ENCODE results near the gene GID4.

Gene GID4

DNA sequence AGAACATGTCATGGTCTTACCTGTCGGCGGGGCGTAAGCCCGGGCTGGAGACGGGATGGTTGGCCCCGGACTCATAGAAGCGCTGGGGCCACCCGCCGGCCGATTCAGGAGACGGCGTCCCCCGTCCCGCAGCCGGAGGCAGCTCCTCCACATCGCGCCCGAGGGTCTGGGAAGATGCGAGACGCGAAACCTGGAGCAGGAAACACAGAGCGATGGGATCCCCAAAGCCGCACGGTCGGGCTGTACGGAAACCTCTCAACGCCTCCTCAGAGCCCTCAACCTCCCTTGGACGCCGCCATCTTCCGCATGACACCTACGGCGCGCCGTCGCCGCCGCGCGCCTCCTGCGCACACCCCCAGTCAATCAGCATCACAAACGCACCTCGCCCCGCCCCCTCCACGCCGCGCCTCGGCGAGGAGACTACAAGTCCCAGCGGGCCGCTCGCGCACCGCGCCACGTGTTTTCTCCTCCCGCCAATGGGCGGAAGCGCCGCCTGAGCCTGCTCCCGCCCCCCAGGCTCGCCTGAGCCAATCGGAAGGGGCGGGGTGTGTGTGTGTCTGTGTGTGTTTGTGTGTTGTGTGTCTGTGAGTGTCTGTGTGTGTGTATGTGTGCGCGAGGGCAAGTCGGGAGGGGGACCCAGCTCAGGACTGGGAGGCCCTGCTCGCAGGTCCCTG, at the start of gene GID4, which contains the start of gene ATPAF2:
TSS of gene GID4 (plus strand) at position 548 of the 674 bp plus-strand sequence. CDS start at position 605, 57 bp downstream.
TSS of gene ATPAF2 (minus strand) at position 308 of the 674 bp plus-strand sequence. CDS start at position 153, 155 bp downstream.
- in situ Hi-C loops (cut with HindIII; ENCODE audit: low sequenced_read_pairs): no loop called here

DNA sequence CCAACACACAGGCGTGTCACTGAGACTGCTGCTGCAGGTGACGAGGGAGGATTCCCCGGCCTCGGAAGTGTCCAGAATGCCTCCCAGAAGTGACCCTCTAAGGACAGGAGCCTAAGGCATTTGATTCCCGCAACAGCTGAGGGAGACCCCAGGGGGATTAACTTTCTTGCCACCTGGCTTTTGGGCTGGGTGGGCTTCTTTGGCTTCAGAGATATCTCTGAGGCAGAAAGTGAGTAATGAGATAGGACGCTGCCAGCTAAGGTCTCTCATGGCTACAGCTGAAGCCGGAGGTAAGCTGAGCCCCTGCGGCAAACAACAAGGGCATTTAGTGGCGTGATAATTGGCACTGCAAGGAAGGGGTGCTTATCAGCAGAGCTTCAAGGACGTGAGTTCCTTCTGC, 49.6 kb upstream of the GID4 start:
- in situ Hi-C loops (cut with HindIII; ENCODE audit: low sequenced_read_pairs): no loop called here

DNA sequence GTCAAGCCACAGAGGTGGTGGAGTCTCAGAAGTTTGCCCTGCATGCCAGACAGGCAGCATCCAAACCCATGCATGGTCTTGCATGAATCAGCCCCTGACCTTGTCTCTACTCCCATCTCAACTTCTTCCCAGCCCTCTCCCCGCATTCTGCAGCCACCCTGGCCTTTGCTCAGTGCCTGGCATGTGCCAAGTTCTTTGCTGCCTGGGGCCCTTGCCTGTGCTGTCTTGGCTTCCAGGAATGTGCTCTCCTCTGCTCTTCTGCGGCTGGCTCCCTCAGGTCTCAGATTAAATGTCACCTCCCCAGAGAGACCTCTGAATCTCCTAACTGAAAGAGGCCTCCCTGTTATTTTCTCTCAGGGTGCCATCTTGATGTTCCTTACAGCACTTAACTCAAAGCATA, 48.9 kb upstream of the GID4 start:
- in situ Hi-C loops (cut with HindIII; ENCODE audit: low sequenced_read_pairs): no loop called here

DNA sequence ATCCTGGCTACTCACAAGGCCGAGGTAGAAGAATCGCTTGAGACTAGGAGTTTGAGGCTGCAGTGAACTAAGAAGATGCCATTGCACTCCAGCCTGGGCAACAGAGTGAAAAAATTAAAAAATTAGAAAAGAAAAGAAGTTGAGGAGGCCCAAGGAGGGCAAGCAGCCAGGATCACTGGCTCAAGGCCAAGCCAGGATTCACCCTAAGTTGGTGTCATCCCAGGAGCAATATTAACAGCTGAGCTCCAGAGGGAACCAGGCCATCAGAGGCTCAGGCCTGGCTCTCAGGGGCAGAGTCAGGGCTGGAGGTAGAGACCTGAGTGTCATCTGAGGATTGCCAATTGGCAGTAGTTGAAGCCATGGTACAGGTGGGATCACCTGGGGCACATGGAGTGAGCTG, 45.8 kb upstream of the GID4 start:
- in situ Hi-C loops (cut with HindIII; ENCODE audit: low sequenced_read_pairs): no loop called here

DNA sequence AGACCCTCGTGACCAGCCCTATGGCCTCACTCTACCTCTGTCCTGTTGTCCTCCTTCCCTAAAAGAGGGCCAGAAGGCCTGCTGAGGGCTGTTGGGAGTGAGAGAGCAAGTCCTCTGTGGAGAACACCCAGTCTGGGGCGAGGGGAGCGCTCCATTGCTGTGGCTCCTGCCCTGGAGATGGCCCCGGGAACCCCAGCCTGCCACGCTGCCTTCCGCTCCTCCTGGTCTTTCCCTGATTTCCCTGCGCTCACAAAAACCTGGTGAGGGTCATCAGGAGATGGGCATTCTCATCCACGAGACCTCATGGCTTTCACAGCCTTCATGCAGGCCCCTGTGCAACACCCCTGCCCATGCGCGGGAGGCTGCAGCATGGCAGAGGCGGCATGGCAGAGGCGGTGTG, 45.4 kb upstream of the GID4 start:
- in situ Hi-C loops (cut with HindIII; ENCODE audit: low sequenced_read_pairs): no loop called here

DNA sequence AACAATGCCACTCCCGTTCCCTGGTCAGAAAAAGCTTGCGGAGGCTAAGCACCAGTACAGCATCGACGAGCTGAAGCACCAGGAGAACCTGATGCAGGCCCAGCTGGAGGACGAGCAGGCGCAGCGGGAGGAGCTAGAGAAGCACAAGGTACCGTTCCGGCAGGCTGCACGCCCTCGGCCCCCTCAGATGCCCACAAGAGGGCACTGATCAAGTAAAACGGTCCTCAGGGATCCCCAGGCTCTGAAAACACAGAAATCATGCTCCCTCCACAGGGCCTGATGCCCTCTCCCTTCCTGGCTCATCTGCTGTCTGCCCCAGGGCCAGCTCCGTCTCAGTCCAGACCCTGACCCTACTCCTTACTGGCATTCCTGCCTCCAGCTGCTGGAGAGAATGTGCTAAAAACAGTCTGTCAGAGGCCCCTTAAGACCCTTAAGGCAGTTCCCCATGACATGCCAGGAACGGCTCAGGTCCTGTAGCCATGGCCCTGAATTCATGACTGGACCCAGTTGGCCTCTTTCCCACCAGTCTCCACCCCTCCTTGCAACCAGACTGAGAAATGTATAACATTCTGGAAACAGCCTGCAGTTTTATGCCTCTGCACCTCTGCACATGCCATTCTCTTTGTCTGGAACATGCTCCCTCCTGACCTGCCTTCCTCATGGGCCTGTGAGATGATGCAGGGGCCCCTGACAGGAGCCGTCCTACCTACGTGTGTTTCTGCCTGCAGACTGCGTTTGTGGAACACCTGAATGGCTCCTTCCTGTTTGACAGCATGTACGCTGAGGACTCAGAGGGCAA, 44.7 kb upstream of the GID4 start:
- in situ Hi-C loops (cut with HindIII; ENCODE audit: low sequenced_read_pairs): loop anchor here (5.0 kb wide), 1 partner anchor 38 kb away; no protein-coding TSS in a partner anchor

DNA sequence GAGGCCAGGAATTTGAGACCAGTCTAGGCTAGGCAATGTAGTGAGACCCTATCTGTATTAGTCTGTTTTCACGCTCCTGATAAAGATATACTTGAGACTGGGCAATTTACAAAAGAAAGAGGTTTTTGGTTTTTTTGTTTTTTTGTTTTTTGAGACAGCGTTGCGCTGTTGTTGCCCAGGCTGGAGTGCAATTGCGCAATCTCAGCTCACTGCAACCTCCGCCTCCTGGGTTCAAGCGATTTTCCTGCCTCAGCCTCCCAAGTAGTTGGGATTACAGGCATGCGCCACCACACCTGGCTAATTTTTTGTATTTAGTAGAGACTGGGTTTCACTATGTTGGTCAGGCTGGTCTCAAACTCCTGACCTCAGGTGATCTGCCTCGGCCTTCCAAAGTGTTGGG, 43.3 kb upstream of the GID4 start:
- in situ Hi-C loops (cut with HindIII; ENCODE audit: low sequenced_read_pairs): loop anchor here (5.0 kb wide), 1 partner anchor 36 kb away; no protein-coding TSS in a partner anchor

DNA sequence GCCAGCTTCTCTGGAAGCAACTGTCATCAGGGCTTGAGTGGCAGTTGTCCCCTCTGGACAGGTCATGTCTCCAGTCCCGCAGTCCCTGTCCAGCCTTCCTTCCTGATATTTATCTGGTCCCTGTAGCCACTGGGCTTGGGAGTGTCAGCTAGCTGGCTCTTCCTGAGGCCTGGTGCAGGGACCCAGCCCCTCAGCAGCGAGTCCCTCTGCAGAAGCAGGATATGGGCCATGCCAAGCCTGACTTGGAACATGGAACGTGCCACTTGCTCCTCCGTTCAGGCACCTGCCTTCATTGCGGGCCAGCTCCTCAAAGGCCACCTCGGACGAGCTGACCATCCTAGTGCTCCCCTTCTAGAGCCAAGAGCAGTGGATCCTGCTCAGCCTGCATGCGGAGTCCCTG, 40.3 kb upstream of the GID4 start:
- in situ Hi-C loops (cut with HindIII; ENCODE audit: low sequenced_read_pairs): loop anchor here (5.0 kb wide), 1 partner anchor 33 kb away; no protein-coding TSS in a partner anchor

DNA sequence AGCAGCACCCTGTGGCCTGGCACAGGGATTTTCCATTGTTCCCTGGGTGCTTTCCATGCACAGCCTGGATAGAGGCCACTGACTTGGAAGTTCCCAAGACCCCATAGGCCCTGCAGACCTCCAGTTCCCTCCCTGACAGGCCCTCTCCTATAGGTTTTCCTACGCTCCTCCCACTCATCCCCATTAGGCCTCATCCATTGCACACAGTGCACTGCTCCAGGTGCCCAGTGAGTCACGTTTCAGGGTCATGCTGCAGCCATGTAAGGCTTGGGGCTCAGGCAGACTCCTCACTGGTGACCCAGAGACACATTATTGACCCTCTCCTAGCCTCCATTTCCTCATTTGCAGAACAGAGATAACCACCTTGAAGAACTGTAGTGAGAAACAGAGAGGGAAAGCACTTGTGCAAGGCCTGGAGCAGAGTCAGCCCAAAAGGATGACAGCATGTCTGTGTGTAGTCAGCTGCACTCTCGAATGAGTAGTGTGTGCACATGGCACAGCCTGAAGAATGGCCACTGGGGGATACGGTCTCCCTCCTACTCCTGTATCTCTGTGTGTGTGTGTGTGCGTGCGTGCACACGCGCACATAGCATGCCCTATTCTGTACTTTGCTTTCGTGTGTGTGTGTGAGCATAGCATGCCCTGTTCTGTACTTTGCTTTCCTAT, 39.7 kb upstream of the GID4 start:
- in situ Hi-C loops (cut with HindIII; ENCODE audit: low sequenced_read_pairs): loop anchor here (5.0 kb wide), 1 partner anchor 33 kb away; no protein-coding TSS in a partner anchor

DNA sequence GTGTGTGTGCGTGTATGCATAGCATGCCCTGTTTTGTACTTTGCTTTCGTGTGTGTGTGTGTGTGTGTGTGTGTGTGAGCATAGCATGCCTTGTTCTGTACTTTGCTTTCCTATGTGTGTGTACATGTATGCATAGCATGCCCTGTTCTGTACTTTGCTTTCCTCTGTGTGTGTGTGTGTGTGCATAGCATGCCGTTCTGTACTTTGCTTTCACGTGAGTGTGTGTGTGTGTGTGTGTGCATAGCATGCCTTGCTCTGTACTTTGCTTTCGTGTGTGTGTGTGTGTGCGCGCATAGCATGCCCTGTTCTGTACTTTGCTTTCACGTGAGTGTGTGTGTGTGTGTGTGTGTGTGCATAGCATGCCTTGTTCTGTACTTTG, 39.2 kb upstream of the GID4 start:
- in situ Hi-C loops (cut with HindIII; ENCODE audit: low sequenced_read_pairs): no loop called here

DNA sequence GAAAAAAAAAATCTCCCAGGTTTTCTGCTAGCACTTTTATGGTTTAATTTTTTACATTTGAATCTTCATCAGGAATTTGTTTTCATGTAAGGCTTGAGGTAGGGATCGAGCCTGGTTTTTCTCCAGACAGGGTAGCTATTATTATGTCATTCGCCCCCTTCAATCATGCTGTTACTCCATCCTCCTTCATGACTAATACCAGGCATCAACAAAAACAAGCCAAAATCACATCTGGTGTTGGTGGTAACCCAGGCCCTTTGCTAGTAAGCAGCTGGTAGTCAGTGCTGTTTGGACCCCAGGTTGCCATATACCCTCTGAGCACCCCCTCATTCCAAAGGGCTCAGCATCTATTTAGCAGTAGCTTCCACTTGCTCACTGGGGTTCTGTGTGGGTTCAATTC, 37.0 kb upstream of the GID4 start:
- in situ Hi-C loops (cut with HindIII; ENCODE audit: low sequenced_read_pairs): no loop called here

DNA sequence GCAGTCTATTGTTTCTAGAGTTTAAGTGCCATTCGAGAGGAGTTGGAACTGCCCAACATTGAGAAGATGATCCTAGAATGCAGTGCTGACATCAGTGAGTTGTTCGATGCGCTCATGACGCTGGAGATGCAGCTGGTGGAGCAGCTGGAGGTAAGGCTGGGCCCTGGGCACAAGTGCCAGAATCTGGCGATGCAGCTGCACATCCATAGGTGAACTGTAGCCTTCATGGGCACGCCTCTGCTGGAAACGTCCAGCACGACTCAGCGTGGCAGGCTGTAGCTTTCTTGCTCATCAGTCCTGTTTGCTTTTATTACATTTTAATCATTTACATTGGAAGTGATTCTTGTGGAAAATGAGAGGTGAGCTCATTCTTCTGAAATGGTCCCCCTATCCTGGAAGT, 34.9 kb upstream of the GID4 start:
- in situ Hi-C loops (cut with HindIII; ENCODE audit: low sequenced_read_pairs): no loop called here

DNA sequence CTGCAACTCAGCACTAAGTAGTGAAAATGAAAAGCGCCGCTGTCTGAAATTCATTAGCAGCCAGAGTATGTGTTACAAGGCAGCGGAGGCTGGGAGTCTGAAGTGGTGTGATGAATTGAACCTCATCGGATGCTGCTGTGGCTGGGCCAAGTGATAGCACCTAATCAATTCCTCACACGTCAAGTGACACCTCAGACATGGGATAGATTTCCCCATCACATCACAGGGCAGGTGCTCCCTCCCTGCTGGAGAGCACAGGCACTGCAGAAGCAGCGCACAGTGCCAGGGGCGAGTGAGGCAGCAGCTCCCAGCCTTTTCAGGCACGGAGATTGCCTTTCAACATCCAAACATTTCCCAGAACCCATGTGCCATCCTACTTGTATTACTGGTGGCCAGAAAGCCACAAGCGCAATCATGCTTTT, 34.3 kb upstream of the GID4 start:
- in situ Hi-C loops (cut with HindIII; ENCODE audit: low sequenced_read_pairs): no loop called here

DNA sequence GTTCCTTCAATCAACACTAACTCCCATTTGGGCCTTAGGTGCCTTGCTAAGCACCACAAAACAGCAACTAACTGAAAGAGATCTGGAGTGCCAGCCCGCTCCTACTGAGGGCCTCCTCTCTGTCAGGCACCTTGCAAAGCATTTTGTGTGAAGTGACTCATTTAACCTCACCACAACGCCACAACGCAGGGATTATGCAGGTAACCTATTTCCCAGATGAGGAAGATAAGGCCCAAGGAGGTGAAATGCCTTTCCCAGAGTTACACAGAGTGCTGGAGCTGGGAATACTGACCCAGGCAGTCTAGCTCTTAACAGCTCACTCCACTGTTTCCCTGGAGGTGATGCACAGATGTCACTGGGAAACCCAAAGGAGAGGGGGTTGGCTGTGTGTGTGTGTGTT, 33.7 kb upstream of the GID4 start:
- in situ Hi-C loops (cut with HindIII; ENCODE audit: low sequenced_read_pairs): no loop called here

DNA sequence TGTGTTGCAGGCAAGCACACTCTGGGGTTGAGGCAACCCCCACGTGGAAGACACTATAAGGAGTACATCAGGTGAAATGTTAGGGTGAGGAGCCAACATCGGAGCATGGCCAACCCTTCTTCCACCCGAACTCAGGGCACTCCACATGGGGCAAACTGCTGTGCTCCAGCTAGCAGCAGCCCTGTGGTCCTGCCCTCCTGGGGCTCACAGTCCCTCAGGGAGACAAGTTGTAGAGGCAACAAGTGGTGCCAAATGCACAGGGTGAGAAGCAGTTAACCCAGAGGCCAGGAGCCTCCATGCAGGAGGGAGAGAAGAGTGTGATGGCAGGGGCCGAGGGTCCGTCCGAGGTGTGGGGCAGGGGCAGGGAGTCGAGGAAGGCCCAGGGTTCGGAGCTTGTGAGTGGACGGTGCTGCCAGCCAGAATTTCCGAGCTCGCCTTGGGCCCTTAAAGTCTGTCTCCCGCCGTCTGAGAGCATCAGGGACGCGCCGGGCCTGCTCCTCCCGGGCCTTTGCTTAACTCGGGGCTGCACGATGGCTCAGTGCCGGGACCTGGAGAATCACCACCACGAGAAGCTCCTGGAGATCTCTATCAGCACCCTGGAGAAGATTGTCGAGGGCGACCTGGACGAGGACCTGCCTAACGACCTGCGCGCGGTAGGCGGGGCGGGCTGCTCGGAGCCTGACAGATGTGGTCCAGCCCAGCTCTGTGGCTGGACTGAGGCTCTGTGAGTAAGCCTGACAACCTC, 32.5 kb upstream of the GID4 start:
- in situ Hi-C loops (cut with HindIII; ENCODE audit: low sequenced_read_pairs): no loop called here

DNA sequence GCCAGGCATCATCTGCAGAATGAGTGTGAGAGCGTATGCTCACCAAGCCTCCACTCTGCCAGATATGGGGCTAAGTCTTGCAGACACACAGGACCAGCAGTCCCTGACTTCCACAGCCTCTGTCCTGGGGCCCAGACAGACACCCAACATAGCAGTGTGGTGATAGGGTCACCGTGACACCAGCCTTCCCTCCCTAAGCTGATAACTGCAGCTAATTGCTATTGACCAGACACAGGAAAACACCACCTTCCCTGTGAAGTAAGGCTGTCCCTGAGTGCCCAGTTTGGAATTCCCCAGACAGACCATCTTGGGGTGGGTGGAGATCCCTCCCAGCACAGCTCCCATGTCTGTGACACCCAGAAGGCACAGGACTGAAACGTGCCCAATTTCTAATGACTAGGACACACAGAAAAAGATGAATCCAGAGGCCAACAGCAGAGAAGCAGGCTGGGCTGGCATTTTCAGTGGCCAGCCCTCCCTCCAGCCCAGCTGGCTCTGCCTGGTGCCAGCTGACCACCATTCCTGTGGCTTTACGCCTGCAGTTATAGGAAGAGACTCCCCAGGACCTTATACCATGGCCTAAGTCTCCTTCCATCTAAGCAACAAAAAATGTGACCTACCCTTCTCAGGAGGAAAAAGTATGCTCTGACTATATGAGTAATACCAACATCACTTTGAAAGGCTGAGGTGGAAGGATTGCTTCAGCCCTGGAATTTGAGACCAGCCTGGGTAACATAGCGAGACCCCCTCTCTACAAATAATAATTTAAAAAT, 30.5 kb upstream of the GID4 start:
- in situ Hi-C loops (cut with HindIII; ENCODE audit: low sequenced_read_pairs): no loop called here

DNA sequence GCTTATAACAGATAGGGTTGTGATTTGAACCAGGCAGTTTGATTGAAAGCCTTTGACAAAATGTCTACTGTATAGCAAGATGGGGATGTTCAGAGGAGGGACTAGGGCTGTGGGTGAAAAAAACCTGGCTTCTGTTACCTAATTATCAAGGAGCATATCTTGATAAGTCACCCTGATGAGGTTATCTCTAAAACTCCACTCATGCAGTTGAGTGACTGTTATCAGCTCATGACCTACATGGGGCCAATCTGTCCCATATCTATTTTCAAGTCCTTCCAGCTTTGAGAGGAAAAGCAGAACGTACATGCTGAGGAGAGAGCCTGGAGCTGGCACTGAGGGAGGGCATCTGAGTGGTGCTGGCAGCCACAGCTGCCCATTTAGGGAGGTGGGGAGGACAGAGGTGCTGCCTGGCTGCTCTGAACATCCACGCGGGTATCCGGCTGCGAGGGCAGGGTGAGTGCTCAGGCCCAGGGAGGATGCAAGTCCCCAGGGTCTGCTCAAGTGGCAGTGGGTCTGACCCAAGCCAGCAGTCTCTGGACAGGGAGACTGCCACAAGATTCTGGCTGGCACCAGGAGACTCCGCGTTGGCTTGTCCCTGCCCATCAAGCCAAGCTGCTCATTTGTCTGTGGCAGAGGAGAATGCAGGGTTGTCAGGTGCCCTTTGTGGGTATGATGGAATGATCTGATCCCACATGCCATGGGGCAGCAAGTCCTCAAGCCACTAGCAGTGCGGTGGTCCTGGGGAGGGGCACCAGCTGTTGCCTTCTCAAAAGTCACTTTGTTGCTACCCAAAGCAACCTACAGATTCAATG, 29.4 kb upstream of the GID4 start:
- in situ Hi-C loops (cut with HindIII; ENCODE audit: low sequenced_read_pairs): no loop called here

DNA sequence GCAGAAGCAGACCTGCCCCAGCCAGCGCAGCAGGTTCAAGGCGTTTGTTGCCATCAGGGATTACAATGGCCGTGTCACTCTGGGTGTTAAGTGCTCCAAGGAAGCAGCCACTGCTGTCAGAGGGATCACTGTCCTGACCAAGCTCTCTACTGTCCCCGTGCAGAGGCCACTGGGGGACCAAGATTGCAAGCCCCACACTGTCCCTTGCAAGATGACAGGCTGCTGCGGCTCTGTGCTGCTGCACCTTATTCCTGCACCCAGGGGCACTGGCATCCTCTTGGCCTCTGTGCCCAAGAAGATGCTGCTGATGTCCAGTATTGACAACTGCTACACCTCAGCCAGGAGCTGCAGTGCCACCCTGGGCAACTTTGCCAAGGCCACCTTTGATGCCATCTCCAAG, 27.9 kb upstream of the GID4 start:
- in situ Hi-C loops (cut with HindIII; ENCODE audit: low sequenced_read_pairs): no loop called here

DNA sequence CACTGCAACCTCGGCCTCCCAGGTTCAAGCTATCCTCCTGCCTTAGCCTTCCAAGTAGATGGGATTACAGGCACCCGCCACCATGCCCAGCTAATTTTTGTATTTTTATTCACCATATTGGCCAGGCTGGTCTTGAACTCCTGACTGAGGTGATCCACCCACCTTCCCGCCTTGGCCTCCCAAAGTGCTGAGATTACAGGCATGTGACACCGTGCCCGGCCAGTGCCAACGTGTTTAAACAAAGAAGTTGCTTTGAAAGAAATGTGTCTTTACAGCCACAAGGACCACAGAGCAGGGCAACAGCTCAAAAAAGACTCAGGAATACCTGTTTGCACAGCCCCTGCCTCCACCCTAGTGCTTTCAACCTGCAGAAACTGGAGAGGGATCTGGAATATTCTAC, 25.2 kb upstream of the GID4 start:
- in situ Hi-C loops (cut with HindIII; ENCODE audit: low sequenced_read_pairs): no loop called here
